ENCODE data around the gene G6PC1.
"Not testable (repeated sequence)": the region's sequence is repeated elsewhere in the genome, so short reads cannot be mapped to it uniquely, and the experiment has no call there.

G6PC1 gene

DNA sequence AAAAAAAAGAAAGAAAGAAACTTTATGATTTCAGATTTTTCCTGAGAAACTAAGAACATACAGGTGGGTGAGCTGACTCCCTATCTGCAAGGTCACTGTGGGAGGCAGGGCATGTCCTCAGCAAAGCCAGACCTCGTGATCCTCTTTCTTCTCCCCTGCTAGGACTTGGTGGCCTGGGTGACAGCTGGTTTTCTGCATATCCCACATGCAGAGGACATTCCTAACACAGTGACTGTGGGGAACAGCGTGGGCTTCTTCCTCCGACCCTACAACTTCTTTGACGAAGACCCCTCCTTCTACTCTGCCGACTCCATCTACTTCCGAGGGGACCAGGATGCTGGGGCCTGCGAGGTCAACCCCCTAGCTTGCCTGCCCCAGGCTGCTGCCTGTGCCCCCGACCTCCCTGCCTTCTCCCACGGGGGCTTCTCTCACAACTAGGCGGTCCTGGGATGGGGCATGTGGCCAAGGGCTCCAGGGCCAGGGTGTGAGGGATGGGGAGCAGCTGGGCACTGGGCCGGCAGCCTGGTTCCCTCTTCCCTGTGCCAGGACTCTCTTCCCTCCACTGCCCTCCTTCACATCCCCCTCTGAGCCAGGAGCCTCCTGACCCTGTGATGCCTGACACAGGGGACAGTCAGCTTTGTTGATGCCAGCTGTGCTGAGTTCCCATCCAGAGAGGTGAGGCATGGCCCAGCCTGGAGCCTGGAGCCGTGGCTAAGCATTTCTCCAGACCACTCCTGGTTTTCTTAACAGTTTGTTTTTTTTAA, 26.5 kb upstream of the G6PC1 start:
- DNase-seq (ENCODE audit: low spot score) = not testable (repeated sequence)

- DNase-seq (ENCODE audit: low spot score) = no peak
Observed at GRCh38 chr17:42877037-42877436, 23.6 kb upstream of the G6PC1 start.

GRCh38 chr17:42878123-42878880, 22.3 kb upstream of the G6PC1 start:
- DNase-seq (ENCODE audit: low spot score) = peak; percentile 93

DNA sequence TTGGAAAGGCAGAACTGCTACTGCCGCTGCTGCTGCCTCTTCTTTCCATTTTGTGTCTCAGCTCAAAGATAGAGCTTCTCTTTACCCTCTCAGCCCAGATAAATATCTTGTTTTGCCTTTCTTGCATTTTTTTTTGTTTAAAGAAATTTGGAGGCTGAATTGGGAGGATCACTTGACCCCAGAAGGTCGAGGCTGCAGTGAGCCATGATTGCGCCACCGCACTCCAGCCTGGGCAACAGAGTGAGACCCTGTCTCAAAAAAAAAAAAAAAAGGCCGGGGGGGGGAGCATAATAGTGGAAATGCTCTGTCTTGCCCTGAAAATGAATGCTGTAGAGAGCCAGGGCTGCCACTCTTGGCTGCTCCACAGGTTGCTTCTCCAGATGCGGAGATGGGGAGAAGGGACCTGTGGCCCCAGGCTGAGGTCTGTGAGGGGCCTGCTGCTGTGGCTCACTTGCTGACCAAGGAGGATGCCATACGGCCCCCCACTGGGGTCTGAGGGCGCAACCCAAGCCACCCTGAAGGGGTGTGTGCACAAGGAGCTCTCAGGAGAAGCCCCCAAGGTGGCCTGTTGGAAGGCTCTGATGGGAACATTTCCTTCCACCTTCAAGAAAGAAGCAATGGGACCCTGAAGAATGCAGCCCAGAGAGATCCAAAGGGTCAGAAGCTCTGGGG, 21.5 kb upstream of the G6PC1 start:
- no peak for DNase-seq (ENCODE audit: low spot score)

GRCh38 chr17:42879596-42879985, 21.0 kb upstream of the G6PC1 start:
- DNase-seq (ENCODE audit: low spot score) = no peak

DNA sequence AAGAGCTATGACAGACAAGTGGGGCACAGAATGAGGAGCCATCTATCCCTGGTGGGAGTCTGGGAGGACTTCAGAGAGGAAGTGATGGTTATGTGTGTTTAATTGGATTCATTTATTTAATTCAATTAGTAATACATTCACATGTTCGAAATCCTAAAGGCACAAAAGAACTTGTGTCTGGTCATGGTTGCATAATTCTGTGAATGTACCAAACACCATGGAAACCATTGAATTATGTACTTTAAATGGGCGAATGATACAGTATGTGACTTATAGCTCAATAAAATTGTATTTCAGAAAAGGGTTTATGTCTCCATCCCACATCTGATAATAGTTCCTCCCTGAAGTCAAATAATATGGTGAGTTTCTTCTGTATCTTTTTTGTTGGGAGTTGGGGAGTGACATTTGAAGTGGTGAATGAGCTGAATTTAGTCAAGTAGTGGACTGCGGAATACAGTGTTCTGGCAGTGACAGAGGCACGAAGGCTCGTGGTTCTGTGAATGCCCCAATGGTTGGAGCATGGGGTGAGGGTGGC, 19.8 kb upstream of the G6PC1 start:
- DNase-seq (ENCODE audit: low spot score) = no peak

- DNase-seq (ENCODE audit: low spot score) = not testable (repeated sequence)
Observed at GRCh38 chr17:42881706-42882105, 18.9 kb upstream of the G6PC1 start.

- DNase-seq (ENCODE audit: low spot score) = no peak
Observed at GRCh38 chr17:42882166-42882565, 18.4 kb upstream of the G6PC1 start.

DNA sequence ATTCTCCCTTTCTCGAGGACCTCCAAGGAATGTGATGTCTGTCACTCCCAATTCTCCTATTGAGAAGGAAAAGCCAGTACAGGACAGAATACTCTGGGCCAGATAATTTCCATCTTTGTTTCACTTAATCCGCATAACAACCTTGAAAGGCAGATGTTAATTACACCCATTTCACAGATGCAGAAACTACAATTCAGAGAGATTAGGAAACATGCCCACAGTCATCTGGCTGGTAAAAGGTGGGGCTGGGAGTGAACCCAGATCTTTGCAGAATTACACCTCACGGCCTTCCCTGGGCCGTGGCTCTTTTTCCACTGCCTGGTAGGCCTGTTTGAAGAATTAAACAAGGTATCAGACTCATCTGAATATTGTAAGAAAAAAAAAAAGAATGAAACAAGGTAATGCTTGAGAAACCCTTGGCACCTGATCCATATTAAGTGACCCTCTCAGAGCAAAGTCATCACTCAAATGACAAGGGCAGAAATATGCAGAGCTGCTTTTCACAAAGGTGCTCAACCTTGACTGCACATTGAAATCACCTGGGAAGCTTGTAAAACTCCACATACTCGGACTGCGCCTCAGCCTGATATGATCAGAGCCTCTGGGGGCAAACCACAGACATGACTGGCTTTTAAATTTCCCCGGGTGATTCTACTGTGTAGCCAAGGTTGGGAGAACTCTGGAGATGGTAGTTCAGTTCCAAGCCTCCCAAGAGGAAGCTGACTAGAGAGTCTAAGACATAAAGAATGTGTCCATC, 16.6 kb upstream of the G6PC1 start:
- DNase-seq (ENCODE audit: low spot score) = no peak

GRCh38 chr17:42885806-42886205, 14.8 kb upstream of the G6PC1 start:
- not testable (repeated sequence) for DNase-seq (ENCODE audit: low spot score)

- no peak for DNase-seq (ENCODE audit: low spot score)
Observed at GRCh38 chr17:42886283-42887176, 14.1 kb upstream of the G6PC1 start.

- no peak for DNase-seq (ENCODE audit: low spot score)
Observed at GRCh38 chr17:42889809-42890208, 10.8 kb upstream of the G6PC1 start.

DNA sequence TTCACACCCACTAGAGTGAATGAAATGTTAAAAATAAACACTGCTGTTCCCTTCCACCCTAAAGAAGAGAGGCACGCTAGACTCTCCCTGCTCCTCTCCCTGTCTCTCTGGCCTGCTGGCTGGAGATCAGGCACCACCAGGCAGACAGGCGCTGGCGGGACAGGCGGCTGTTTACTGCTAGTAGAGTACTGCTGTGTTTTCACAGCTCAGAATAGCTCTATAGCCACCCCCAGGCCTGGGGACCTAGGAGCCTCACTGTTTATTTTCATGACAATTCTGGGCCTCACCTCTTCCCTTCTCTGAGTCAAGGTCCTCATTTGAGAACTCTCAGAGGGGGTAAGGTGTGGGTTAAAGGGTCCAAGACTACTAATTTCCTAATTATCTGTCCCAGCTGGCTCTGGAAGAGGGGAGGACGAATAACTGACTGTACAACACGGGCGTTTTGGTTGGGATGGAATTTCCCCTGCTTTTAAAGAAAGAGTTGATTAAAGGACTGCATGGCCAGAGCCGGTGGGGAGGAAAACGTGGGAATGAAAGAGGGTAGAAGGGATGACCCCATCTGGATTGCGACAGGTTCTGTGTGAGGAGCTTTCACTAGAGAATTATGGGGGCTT, 9.0 kb upstream of the G6PC1 start:
- peak; percentile 67 for DNase-seq (ENCODE audit: low spot score)

- DNase-seq (ENCODE audit: low spot score) = no peak
Observed at GRCh38 chr17:42893359-42893758, 7.2 kb upstream of the G6PC1 start.

DNA sequence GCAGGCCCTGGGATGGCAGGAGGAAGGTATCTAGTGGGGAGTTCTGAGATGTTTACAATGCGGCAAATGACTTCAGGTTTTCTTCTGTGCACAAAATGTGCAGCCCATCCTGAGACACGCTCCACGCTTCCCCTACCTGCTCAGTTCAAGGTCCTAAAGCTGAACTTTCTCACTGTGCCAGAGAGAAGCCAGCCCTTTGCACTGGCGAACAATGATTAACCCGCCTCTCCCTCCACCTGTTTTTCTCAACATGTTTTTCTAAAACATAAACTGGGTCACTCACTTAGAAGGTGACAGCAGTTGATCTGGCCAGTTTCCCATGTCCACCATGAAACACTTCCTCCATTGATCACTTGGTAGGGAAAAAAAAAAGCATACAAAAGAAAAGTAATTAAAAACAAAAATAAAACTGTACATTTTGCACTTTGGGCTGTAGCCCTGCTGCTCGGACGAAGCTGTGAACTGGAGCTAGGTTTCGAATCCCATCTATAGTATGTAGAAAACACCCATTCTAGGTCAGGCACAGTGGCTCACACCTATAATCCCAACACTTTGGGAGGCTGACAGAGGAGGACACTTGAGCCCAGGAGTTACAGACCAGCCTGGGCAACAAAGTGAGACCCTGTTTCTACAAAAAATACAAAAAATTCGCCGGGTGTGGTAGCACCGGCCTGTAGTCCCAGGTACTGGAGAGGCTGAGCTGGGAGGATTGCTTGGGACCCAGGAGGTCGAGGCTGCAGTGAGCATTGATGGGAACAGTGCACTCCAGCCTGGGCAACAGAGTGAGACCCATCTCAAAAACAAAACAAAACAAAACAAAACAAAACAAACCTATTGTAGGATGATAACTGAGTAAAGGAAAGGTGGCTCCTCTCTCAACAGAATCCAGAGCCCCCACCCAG, 6.1 kb upstream of the G6PC1 start:
- DNase-seq (ENCODE audit: low spot score) = no peak

GRCh38 chr17:42895185-42895555, 5.4 kb upstream of the G6PC1 start:
- DNase-seq (ENCODE audit: low spot score) = no peak

DNA sequence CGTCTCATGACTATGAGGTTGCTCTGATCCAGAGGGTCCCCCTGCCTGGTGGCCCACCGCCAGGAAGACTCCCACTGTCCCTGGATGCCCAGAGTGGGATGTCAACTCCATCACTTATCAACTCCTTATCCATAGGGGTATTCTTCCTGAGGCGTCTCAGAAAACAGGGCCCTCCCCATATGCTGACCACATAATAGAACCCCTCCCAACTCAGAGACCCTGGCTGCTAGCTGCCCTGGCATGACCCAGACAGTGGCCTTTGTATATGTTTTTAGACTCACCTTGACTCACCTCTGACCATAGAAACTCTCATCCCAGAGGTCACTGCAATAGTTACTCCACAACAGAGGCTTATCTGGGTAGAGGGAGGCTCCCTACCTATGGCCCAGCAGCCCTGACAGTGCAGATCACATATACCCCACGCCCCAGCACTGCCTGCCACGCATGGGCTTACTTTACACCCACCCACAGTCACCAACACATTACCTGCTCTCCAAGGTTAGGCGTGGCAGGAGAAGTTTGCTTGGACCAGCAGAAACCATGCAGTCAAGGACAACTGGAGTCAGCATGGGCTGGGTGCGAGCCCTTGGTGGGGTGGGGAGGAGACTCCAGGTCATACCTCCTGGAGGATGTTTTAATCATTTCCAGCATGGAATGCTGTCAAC, 2.3 kb upstream of the G6PC1 start:
- no peak for DNase-seq (ENCODE audit: low spot score)

- not testable (repeated sequence) for DNase-seq (ENCODE audit: low spot score)
Observed at GRCh38 chr17:42899981-42900380, 618 bp upstream of the G6PC1 start.

Measured in iPS-NIHi11 (cell line).